Neuronal stem cell (in vitro differentiated cells): Measurements from ENCODE around the gene ACOXL.

Experiments
- DNase-seq: peaks from one replicate; pipeline ENCODE4 v3.0.0-alpha.2; 2013; ENCODE audit warnings: low spot score
- H2AFZ ChIP-seq: one replicate; pipeline ENCODE4 v1.6.1; 2013; ENCODE audit warnings: mild to moderate bottlenecking, low read length, inconsistent platforms
- H2AK5ac ChIP-seq: 2 replicates; pipeline ENCODE4 v1.6.1; 2013; ENCODE audit warnings: low read depth, mild to moderate bottlenecking, inconsistent platforms, low read length, moderate library complexity, mixed read lengths
- H2BK120ac ChIP-seq: 2 replicates; pipeline ENCODE4 v1.6.1; 2013; ENCODE audit warnings: low read depth, mild to moderate bottlenecking, inconsistent platforms, low read length, moderate library complexity, mixed read lengths
- H2BK12ac ChIP-seq: one replicate; pipeline ENCODE4 v1.6.1; 2013; ENCODE audit warnings: low read length, inconsistent platforms
- H2BK15ac ChIP-seq: 2 replicates; pipeline ENCODE4 v1.6.1; 2013; ENCODE audit warnings: mild to moderate bottlenecking, low read length, inconsistent platforms, mixed read lengths
- H2BK5ac ChIP-seq: one replicate; pipeline ENCODE4 v1.6.1; 2013; ENCODE audit warnings: inconsistent platforms, mild to moderate bottlenecking, low read length, moderate library complexity
- H3K14ac ChIP-seq: one replicate; pipeline ENCODE4 v1.6.1; 2013; ENCODE audit warnings: low read length, inconsistent platforms
- H3K18ac ChIP-seq: 2 replicates; pipeline ENCODE4 v1.6.1; 2013; ENCODE audit warnings: low read length, inconsistent platforms
- H3K23ac ChIP-seq: 2 replicates; pipeline ENCODE4 v1.6.1; 2013; ENCODE audit warnings: low read depth, mild to moderate bottlenecking, mixed read lengths, low read length, inconsistent platforms; ENCODE audit not compliant: poor library complexity
- H3K27ac ChIP-seq: replicated peaks from 3 replicates; pipeline ENCODE4 v1.5.1; 2013; ENCODE audit warnings: low read length, inconsistent platforms
- H3K27me3 ChIP-seq, 3 experiments: 2 replicates each; pipeline ENCODE4 v1.6.1; 2013; ENCODE audit warnings: low read length in 3 of 3, mild to moderate bottlenecking in 2 of 3, inconsistent platforms in 1 of 3, low read depth in 1 of 3, mixed read lengths in 1 of 3, moderate library complexity in 1 of 3; ENCODE audit not compliant: control insufficient read depth in 3 of 3, insufficient read depth in 3 of 3
- H3K36me3 ChIP-seq, 2 donors: replicated peaks in 1 of 2; 2 replicates each; pipeline ENCODE4 v1.6.1; 2013; ENCODE audit warnings: low read length in 2 of 2; ENCODE audit not compliant: control insufficient read depth in 2 of 2, insufficient read depth in 2 of 2
- H3K4ac ChIP-seq: 2 replicates; pipeline ENCODE4 v1.6.1; 2013; ENCODE audit warnings: inconsistent platforms, mild to moderate bottlenecking, low read length, moderate library complexity
- H3K4me1 ChIP-seq, 2 donors: 1 replicate in 1 of 2; 2 replicates in 1 of 2; pipeline ENCODE4 v1.6.1; 2013; ENCODE audit warnings: low read length in 2 of 2, low read depth in 1 of 2; ENCODE audit not compliant: control insufficient read depth in 2 of 2, insufficient read depth in 1 of 2
- H3K4me2 ChIP-seq: one replicate; pipeline ENCODE4 v1.6.1; 2013; ENCODE audit warnings: mild to moderate bottlenecking, low read length, inconsistent platforms; ENCODE audit not compliant: insufficient read depth, poor library complexity, severe bottlenecking
- H3K4me3 ChIP-seq, 2 donors: 2 replicates each; pipeline ENCODE4 v1.5.1; 2013; ENCODE audit warnings: low read length in 2 of 2, mild to moderate bottlenecking in 2 of 2, inconsistent platforms in 1 of 2, moderate library complexity in 1 of 2
- H3K79me1 ChIP-seq: one replicate; pipeline ENCODE4 v1.6.1; 2013; ENCODE audit warnings: low read depth, mild to moderate bottlenecking, inconsistent platforms, low read length, moderate library complexity
- H3K9ac ChIP-seq: one replicate; pipeline ENCODE4 v1.6.1; 2013; ENCODE audit warnings: mild to moderate bottlenecking, low read depth, low read length, inconsistent platforms; ENCODE audit not compliant: poor library complexity
- H3K9me3 ChIP-seq, 2 donors: replicated peaks in 1 of 2; 2 replicates each; pipeline versions ENCODE3 to v1.6.1; 2013; ENCODE audit warnings: low read length in 2 of 2, mild to moderate bottlenecking in 2 of 2, inconsistent platforms in 1 of 2, low read depth in 1 of 2, mixed read lengths in 1 of 2, moderate library complexity in 1 of 2; ENCODE audit not compliant: control insufficient read depth in 2 of 2, insufficient read depth in 1 of 2
- H4K8ac ChIP-seq: one replicate; pipeline ENCODE4 v1.6.1; 2013; ENCODE audit warnings: low read depth, mild to moderate bottlenecking, inconsistent platforms, low read length, moderate library complexity
- H4K91ac ChIP-seq: one replicate; pipeline ENCODE4 v1.6.1; 2013; ENCODE audit warnings: low read length, low read depth, mild to moderate bottlenecking, inconsistent platforms; ENCODE audit not compliant: poor library complexity
- WGBS, 2 donors: extraction: QIAGEN DNeasy Blood & Tissue Kit; methylation state at CpG; one replicate each; pipeline ENCODE4 v1.1.7; 2013; ENCODE audit warnings: missing lambda C conversion rate in 2 of 2, mixed read lengths in 1 of 2; ENCODE audit not compliant: insufficient read length in 2 of 2, insufficient replicate concordance in 1 of 2; ENCODE audit errors: extremely low coverage in 2 of 2; 5-methylcytosine and 5-hydroxymethylcytosine counted together

Gene ACOXL

GRCh38 chr2:110742412-110742811 is 10.0 kb downstream of the ACOXL start:
- no peak overlapping the region for H3K9ac ChIP-seq
- H3K23ac ChIP-seq, result no peak overlapping the region
- no peak overlapping the region for H3K27ac ChIP-seq
- H2AFZ ChIP-seq, result no peak overlapping the region
- H2BK15ac ChIP-seq, result no peak overlapping the region
- no peak overlapping the region for H3K14ac ChIP-seq
- H3K27me3 ChIP-seq, result peaks cover 0 to 56% (median 0%) of the 10 kb centered on the region in 3 experiments
- no peak overlapping the region for H3K4me2 ChIP-seq
- no CpG with 5 or more reads among the region's 2 CpGs for WGBS, 2 donors
- no peak overlapping the region for H3K4ac ChIP-seq
- DNase-seq, result no peak
- no peaks in the 10 kb centered on the region for H3K79me1 ChIP-seq
- H3K4me3 ChIP-seq, result no peak overlapping the region
- H2AK5ac ChIP-seq, result no peak overlapping the region
- no peaks in the 10 kb centered on the region for H3K36me3 ChIP-seq
- no peak overlapping the region for H4K91ac ChIP-seq
- no peak overlapping the region for H2BK12ac ChIP-seq
- H3K4me1 ChIP-seq, result peaks cover 0 to 2% of the 10 kb centered on the region in 2 donors
- H3K18ac ChIP-seq, result no peak overlapping the region
- no peak overlapping the region for H2BK120ac ChIP-seq
- H4K8ac ChIP-seq, result no peak overlapping the region
- H2BK5ac ChIP-seq, result no peak overlapping the region
- no peaks in the 10 kb centered on the region for H3K9me3 ChIP-seq

DNA sequence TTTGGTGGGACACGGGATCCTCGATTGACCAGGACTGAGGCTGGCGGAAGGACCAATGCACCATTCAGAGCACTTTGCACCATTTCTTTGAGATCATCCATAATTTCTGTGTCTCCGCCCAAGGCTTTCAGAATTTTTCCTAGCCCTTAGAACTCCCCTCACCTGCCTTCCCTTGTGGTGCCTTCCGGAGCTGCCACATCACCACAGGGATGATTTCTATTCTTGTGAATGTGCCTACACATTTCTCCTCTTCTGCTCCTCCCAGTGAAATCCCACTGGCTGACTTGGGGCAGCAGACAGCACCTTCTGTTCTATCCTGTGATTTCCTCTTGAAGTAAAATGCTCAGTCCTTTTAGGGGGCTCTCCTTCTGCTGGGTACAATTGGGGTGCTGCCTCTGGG is 11.2 kb downstream of the ACOXL start:
- Histone ChIP-seq H3K36me3 (no peaks in the 10 kb centered on the region), H4K91ac (no peak overlapping the region), H3K9ac (no peak overlapping the region), H3K14ac (no peak overlapping the region), H3K79me1 (no peaks in the 10 kb centered on the region), H2AK5ac (no peak overlapping the region), H2AFZ (no peak overlapping the region), H3K23ac (no peak overlapping the region), H3K18ac (no peak overlapping the region), H2BK120ac (no peak overlapping the region), H3K27me3 (peaks cover 0 to 65% (median 0%) of the 10 kb centered on the region in 3 experiments), H3K4me1 (peaks cover 0 to 10% of the 10 kb centered on the region in 2 donors), H3K4me3 (no peak overlapping the region), H2BK15ac (no peak overlapping the region), H3K9me3 (no peaks in the 10 kb centered on the region), H2BK5ac (no peak overlapping the region), H3K27ac (no peak overlapping the region), H3K4me2 (no peak overlapping the region), H3K4ac (no peak overlapping the region), H4K8ac (no peak overlapping the region), H2BK12ac (no peak overlapping the region)
- no CpG with 5 or more reads among the region's 5 CpGs for WGBS, 2 donors
- no peak for DNase-seq

DNA sequence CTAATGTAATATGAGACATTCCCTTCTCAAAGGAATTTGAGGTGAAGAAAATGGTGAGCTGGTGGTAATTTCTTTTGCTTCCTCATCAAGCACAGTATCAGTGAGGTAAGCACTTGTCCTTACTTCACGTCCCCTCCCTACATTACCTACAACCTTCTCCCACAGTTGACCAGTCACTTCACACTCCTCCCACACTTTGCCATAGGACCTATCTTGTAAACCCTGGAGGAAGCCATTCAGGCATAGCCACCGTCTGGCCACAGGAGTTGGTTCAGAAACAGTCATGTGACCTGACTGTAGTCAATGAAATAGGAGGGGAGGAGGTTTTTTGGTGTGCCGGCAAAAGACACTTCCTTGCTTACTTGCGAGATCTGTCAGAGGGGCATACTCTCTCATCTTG is 12.1 kb downstream of the ACOXL start:
- Histone ChIP-seq H2BK15ac (no peak overlapping the region), H3K27me3 (peaks cover 0 to 68% (median 0%) of the 10 kb centered on the region in 3 experiments)
- no CpG with 5 or more reads among the region's 4 CpGs for WGBS, 2 donors

GRCh38 chr2:110745048-110745447 is 12.7 kb downstream of the ACOXL start:
- no peak overlapping the region for H2AK5ac ChIP-seq
- H2BK12ac ChIP-seq, result no peak overlapping the region
- DNase-seq, result no peak
- no peak overlapping the region for H3K9ac ChIP-seq
- no peak overlapping the region for H3K4me2 ChIP-seq
- no peak overlapping the region for H2BK15ac ChIP-seq
- no peak overlapping the region for H3K14ac ChIP-seq
- no peak overlapping the region for H4K91ac ChIP-seq
- no peaks in the 10 kb centered on the region for H3K9me3 ChIP-seq
- H3K36me3 ChIP-seq, result no peaks in the 10 kb centered on the region
- no peak overlapping the region for H2AFZ ChIP-seq
- H2BK120ac ChIP-seq, result no peak overlapping the region
- no peak overlapping the region for H3K23ac ChIP-seq
- no peak overlapping the region for H4K8ac ChIP-seq
- no peak overlapping the region for H3K27ac ChIP-seq
- no peak overlapping the region for H3K4me3 ChIP-seq
- no peaks in the 10 kb centered on the region for H3K79me1 ChIP-seq
- H3K4me1 ChIP-seq, result peaks cover 0 to 13% of the 10 kb centered on the region in 2 donors
- no peak overlapping the region for H3K4ac ChIP-seq
- no peak overlapping the region for H2BK5ac ChIP-seq
- H3K27me3 ChIP-seq, result peaks cover 0 to 71% (median 0%) of the 10 kb centered on the region in 3 experiments
- WGBS, 2 donors, result no CpG with 5 or more reads among the region's 2 CpGs
- peak overlapping the region; percentile 1 for H3K18ac ChIP-seq

More for the DNA sequence above, 12.1 kb downstream of the ACOXL start:
- Histone ChIP-seq H3K9me3 (no peaks in the 10 kb centered on the region), H4K91ac (no peak overlapping the region), H3K18ac (no peak overlapping the region), H2AK5ac (no peak overlapping the region), H3K4me1 (peaks cover 0 to 13% of the 10 kb centered on the region in 2 donors), H2BK120ac (no peak overlapping the region), H2BK12ac (no peak overlapping the region), H4K8ac (no peak overlapping the region), H3K14ac (no peak overlapping the region), H3K4me2 (no peak overlapping the region), H2BK5ac (no peak overlapping the region), H3K36me3 (no peaks in the 10 kb centered on the region), H3K9ac (no peak overlapping the region), H3K79me1 (no peaks in the 10 kb centered on the region), H3K23ac (no peak overlapping the region), H3K27ac (no peak overlapping the region), H2AFZ (no peak overlapping the region), H3K4me3 (no peak overlapping the region), H3K4ac (no peak overlapping the region)
- no peak for DNase-seq
